HG03565 (cell line): Measurements from ENCODE around the gene HDAC3.

ENCODE experiments used
- ATAC-seq: cut with Tn5 transposase; IDR thresholded peaks from one replicate; pipeline ENCODE4 v1.9.1; 2021; ENCODE audit warnings: mild to moderate bottlenecking, moderate library complexity; ENCODE audit not compliant: unreplicated experiment

HDAC3 gene

GRCh38 chr5:141636413-141637122 is at the start of gene HDAC3, which contains the start of gene RELL2:
Gene HDAC3 (minus strand): TSS chr5:141636849. CDS start chr5:141636790, 59 bp downstream.
Gene RELL2 (plus strand): TSS chr5:141636997. CDS start chr5:141638226, 1,229 bp downstream.
- ATAC-seq = peak; percentile 60

GRCh38 chr5:141685591-141685990 is 48.9 kb upstream of the HDAC3 start:
- no peak for ATAC-seq

- no peak for ATAC-seq
These were observed 47.0 kb upstream of the HDAC3 start for GRCh38 chr5:141683596-141684141.

- no peak for ATAC-seq
These were observed 45.3 kb upstream of the HDAC3 start, which contains the start of gene ARAP3 for GRCh38 chr5:141681695-141682641. Gene ARAP3 (minus strand): TSS chr5:141682230. CDS start chr5:141680486, 1,744 bp downstream.

GRCh38 chr5:141681295-141681694 is 44.6 kb upstream of the HDAC3 start:
- ATAC-seq = no peak

GRCh38 chr5:141680751-141681201 is 44.1 kb upstream of the HDAC3 start:
- ATAC-seq = no peak

GRCh38 chr5:141680178-141680577 is 43.5 kb upstream of the HDAC3 start:
- ATAC-seq = no peak

GRCh38 chr5:141677415-141677814 is 40.8 kb upstream of the HDAC3 start:
- ATAC-seq = no peak

GRCh38 chr5:141675672-141676071 is 39.0 kb upstream of the HDAC3 start:
- ATAC-seq = no peak

GRCh38 chr5:141674747-141675146 is 38.1 kb upstream of the HDAC3 start:
- ATAC-seq = no peak

GRCh38 chr5:141672841-141673813 is 36.5 kb upstream of the HDAC3 start:
- no peak for ATAC-seq

- no peak for ATAC-seq
These were observed 35.6 kb upstream of the HDAC3 start for GRCh38 chr5:141672071-141672840.

GRCh38 chr5:141669520-141669919 is 32.9 kb upstream of the HDAC3 start:
- no peak for ATAC-seq

GRCh38 chr5:141668601-141669265 is 32.1 kb upstream of the HDAC3 start:
- no peak for ATAC-seq

GRCh38 chr5:141665995-141666940 is 29.6 kb upstream of the HDAC3 start:
- no peak for ATAC-seq

- peak; percentile 85 for ATAC-seq
These were observed 28.2 kb upstream of the HDAC3 start for GRCh38 chr5:141664733-141665461.

- ATAC-seq = no peak
These were observed 26.9 kb upstream of the HDAC3 start for GRCh38 chr5:141663506-141663905.
